Erythroblast (primary cell): ENCODE data around the gene CDK6.

ENCODE experiments used
- GATA1 ChIP-seq: IDR thresholded peaks from 2 replicates; pipeline ENCODE4 v1.6.1; 2011; ENCODE audit warnings: low read depth, mild to moderate bottlenecking, control low read depth, low read length, moderate library complexity
- POLR2A ChIP-seq: IDR thresholded peaks from 2 replicates; pipeline ENCODE4 v1.6.1; 2011; ENCODE audit warnings: mild to moderate bottlenecking, low read length

DNA sequence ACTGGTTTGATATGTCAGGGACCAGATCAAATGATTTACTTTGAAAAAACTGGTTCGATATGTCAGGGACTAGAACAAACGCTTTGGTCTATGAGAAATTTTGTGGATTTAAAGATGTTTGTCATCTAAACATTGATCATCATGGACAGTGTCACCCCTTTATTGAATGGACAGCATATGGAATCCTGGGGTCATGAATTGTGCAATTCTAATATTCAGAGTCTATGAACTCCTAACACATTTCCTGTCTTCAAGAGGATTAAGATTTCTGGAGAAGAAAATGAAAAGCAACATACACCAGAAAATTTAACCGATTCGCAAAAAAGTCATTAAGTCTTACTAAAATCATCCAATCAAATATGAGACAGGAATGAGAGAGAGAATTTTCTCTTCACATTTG, 139.8 kb downstream of the CDK6 start:
- no peak for TF ChIP-seq POLR2A
- no peak for TF ChIP-seq GATA1
